Measurements from ENCODE around the gene MALRD1.

The MALRD1 gene

DNA sequence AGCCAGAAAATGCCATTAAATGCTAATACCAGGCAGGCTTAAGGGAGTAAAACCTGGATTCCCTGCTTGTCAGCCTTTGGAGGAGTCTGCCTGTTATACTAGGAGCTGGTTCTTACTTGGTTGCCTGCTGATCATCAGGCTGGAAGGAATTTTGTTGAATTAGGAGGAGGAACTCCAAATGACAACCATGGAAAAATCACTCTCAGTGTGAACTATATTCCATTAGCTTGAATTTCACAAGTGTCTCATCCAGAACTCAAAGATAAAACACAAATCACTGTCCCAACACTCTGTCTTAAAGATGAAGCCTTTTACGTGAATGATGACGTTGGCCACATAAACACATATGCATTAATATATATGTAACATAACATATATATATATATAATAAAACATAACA lies 528.8 kb downstream of the MALRD1 start:
- Histone ChIP-seq H3K36me3 (ENCODE audit: insufficient read depth, low read length) (no peaks in the 10 kb centered on the region), H3K4me1 (ENCODE audit: insufficient read depth, low read length) (no peaks in the 10 kb centered on the region; the same call in 1 of the 2 replicates), H3K9me3 (ENCODE audit: insufficient read depth, low read depth, low read length) (no peaks in the 10 kb centered on the region), H3K4me3 (ENCODE audit: low read length) (no peak overlapping the region), H3K27me3 (ENCODE audit: insufficient read depth, low read length) (no peaks in the 10 kb centered on the region), H3K27ac (ENCODE audit: low read depth, low read length) (no peak overlapping the region), H3K9ac (ENCODE audit: low read depth, low read length) (no peak overlapping the region)
- no CpG with 5 or more reads among the region's 2 CpGs for WGBS

DNA sequence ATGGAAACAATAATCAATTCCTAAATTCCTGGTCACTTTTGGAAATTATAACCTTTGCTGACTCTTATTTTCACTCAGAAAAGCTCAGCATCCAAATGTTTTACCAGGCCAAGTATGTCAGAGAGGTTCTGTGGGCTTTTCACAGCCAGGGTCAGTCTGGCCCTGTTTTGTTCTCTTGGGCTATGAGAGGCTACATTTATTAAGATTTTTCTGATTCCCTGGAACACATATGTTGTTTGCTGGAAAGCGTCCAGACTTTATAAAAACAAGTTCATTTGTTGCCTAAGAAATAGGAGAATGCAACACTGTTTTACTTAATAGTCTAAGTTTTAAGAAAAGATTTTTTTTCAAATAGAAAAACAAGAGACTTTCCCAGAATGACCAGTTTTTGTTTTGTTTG lies 529.2 kb downstream of the MALRD1 start:
- no peak overlapping the region for H3K4me3 ChIP-seq (ENCODE audit: low read length)

DNA sequence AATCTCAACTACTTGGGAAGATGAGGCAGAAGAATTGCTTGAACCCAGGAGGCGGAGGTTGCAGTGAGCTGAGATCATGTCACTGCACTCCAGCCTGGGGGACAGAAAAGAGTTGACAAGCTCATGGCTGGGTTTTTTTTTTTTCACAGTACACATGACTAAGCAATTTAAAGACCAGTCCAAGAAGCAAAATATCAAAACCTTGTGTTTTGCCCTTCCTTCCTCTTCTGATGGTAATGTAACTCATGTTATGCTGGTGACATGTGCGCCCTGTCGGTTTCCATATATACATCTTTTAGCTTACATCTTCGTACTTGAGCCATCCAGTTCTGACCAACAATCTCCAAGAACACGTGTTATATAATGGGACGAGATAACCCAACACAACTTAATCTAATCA lies 530.0 kb downstream of the MALRD1 start:
- 97% methylated on average over 6 of the region's 6 CpGs for WGBS

More for the DNA sequence above, 529.2 kb downstream of the MALRD1 start:
- Histone ChIP-seq H3K9me3 (ENCODE audit: insufficient read depth, low read depth, low read length) (no peaks in the 10 kb centered on the region), H3K9ac (ENCODE audit: low read depth, low read length) (no peak overlapping the region), H3K4me1 (ENCODE audit: insufficient read depth, low read length) (no peaks in the 10 kb centered on the region; the same call in 1 of the 2 replicates), H3K27ac (ENCODE audit: low read depth, low read length) (no peak overlapping the region), H3K27me3 (ENCODE audit: insufficient read depth, low read length) (no peaks in the 10 kb centered on the region), H3K36me3 (ENCODE audit: insufficient read depth, low read length) (no peaks in the 10 kb centered on the region)
- no CpG with 5 or more reads among the region's 1 CpG for WGBS

DNA sequence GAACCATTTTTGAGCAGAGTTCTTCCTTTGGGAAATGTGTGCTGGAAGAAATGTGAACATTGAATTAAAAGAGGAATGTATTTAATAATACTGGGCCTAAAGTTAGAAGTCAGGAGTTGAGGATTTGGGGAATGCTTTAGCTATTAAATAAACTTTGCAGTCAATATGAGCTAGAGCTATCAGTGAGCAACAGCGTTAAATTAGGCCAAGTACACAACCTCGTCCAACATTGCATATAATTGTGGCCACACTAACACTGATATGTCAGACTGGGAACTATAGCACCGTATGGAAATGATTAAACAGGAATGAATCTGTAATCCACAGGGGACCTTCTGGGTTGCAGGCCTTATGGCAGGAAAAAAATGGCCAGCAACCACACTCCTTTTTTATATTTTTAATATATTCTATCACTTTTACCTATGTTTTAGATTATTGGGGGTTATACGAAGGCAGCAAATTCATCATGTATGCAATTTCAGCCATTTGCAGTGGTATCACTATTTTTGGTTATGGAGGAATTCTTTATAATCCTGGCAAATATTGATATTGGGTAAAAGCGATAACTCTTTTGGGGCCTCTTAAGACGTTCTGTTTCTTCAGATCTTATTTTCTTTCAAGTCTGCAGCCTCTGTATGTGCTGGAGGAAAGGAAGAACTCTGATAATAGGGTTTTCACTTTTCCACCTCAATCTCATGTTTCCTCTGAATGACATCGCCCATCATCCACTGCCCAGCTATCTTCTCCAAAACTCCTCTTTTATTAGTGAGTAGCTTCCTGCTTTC lies 531.4 kb downstream of the MALRD1 start:
- H3K27ac ChIP-seq (ENCODE audit: low read depth, low read length) = no peak overlapping the region
- H3K4me1 ChIP-seq (ENCODE audit: insufficient read depth, low read length) = no peaks in the 10 kb centered on the region; the same call in 1 of the 2 replicates
- H3K9ac ChIP-seq (ENCODE audit: low read depth, low read length) = no peak overlapping the region
- no peak overlapping the region for H3K4me3 ChIP-seq (ENCODE audit: low read length)
- no peaks in the 10 kb centered on the region for H3K27me3 ChIP-seq (ENCODE audit: insufficient read depth, low read length)
- H3K9me3 ChIP-seq (ENCODE audit: insufficient read depth, low read depth, low read length) = no peaks in the 10 kb centered on the region
- H3K36me3 ChIP-seq (ENCODE audit: insufficient read depth, low read length) = no peaks in the 10 kb centered on the region
- WGBS = 89% methylated on average over 7 of the region's 7 CpGs

More for the DNA sequence above, 530.0 kb downstream of the MALRD1 start:
- Histone ChIP-seq H3K27me3 (ENCODE audit: insufficient read depth, low read length) (no peaks in the 10 kb centered on the region), H3K4me3 (ENCODE audit: low read length) (no peak overlapping the region), H3K4me1 (ENCODE audit: insufficient read depth, low read length) (no peaks in the 10 kb centered on the region; the same call in 1 of the 2 replicates), H3K9me3 (ENCODE audit: insufficient read depth, low read depth, low read length) (no peaks in the 10 kb centered on the region), H3K27ac (ENCODE audit: low read depth, low read length) (no peak overlapping the region), H3K9ac (ENCODE audit: low read depth, low read length) (no peak overlapping the region), H3K36me3 (ENCODE audit: insufficient read depth, low read length) (no peaks in the 10 kb centered on the region)

DNA sequence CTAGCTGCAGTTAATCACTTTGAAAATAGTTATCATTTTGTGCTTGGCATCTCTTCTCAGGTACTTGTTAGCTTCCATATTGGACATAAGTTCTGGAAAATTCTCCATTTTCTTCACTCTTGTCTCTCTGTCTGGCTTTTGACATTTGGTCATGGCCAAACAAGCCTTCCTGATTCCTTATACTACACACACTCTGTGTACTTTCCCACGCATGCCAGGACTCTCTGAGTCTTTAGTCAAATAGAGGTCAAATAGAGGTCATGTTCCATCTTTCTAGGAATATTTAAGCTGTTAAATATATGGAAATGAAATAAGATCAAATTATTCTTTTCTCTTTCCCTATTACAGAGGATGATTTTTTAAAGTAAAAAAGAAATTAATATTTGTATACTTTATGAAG lies 532.1 kb downstream of the MALRD1 start:
- Histone ChIP-seq H3K4me3 (ENCODE audit: low read length) (no peak overlapping the region), H3K4me1 (ENCODE audit: insufficient read depth, low read length) (no peaks in the 10 kb centered on the region; the same call in 1 of the 2 replicates), H3K9ac (ENCODE audit: low read depth, low read length) (no peak overlapping the region), H3K27ac (ENCODE audit: low read depth, low read length) (no peak overlapping the region), H3K27me3 (ENCODE audit: insufficient read depth, low read length) (no peaks in the 10 kb centered on the region), H3K36me3 (ENCODE audit: insufficient read depth, low read length) (no peaks in the 10 kb centered on the region), H3K9me3 (ENCODE audit: insufficient read depth, low read depth, low read length) (no peaks in the 10 kb centered on the region)
- 100% methylated on average over 1 of the region's 1 CpG for WGBS

DNA sequence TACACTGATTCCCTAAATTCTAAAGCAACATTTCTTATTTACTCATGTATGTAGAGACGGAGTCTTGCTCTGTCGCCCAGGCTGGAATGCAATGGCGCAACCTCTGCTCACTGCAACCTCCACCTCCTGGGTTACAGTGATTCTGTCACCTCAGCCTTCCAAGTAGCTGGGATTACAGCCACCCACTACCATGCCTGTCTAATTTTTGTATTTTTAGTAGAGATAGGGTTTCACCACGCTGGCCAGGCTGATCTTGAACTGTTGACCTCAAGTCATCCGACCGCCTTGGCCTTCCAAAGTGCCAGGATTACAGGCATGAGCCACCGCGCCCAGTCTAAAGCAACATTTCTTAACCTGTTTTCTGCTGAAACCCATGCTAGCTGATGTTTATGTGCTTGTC lies 540.0 kb downstream of the MALRD1 start:
- no peaks in the 10 kb centered on the region for H3K27me3 ChIP-seq (ENCODE audit: insufficient read depth, low read length)
- no peak overlapping the region for H3K9ac ChIP-seq (ENCODE audit: low read depth, low read length)
- H3K36me3 ChIP-seq (ENCODE audit: insufficient read depth, low read length) = no peaks in the 10 kb centered on the region
- 82% methylated on average over 8 of the region's 8 CpGs for WGBS
- no peak overlapping the region for H3K27ac ChIP-seq (ENCODE audit: low read depth, low read length)
- peaks cover 7% of the 10 kb centered on the region for H3K9me3 ChIP-seq (ENCODE audit: insufficient read depth, low read depth, low read length)
- H3K4me1 ChIP-seq (ENCODE audit: insufficient read depth, low read length) = no peaks in the 10 kb centered on the region
- no peak overlapping the region for H3K4me3 ChIP-seq (ENCODE audit: low read length)

DNA sequence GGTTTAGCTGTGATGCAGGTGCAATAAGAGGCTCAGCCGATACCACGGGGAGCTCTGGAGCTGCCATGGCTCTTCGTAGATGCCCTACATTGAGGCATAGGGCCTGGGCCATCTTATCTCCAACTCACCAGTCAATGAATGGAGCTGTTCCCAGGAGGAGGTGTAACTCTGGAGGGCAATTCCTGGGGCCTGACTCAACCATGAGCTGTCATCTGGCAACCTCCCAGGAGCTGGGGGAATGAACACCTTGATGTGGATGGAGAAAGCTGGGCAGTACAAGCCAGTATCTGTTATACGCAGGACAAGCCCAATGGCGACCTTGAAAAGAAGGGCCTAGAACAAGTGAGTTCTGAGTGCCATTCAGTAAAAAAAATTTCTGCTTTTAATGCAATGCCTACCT lies 543.7 kb downstream of the MALRD1 start:
- WGBS = 97% methylated on average over 5 of the region's 5 CpGs
- Histone ChIP-seq H3K9ac (ENCODE audit: low read depth, low read length) (no peak overlapping the region), H3K4me1 (ENCODE audit: insufficient read depth, low read length) (no peaks in the 10 kb centered on the region), H3K36me3 (ENCODE audit: insufficient read depth, low read length) (no peaks in the 10 kb centered on the region), H3K27ac (ENCODE audit: low read depth, low read length) (no peak overlapping the region), H3K27me3 (ENCODE audit: insufficient read depth, low read length) (no peaks in the 10 kb centered on the region), H3K9me3 (ENCODE audit: insufficient read depth, low read depth, low read length) (peaks cover 4% of the 10 kb centered on the region), H3K4me3 (ENCODE audit: low read length) (no peak overlapping the region)

DNA sequence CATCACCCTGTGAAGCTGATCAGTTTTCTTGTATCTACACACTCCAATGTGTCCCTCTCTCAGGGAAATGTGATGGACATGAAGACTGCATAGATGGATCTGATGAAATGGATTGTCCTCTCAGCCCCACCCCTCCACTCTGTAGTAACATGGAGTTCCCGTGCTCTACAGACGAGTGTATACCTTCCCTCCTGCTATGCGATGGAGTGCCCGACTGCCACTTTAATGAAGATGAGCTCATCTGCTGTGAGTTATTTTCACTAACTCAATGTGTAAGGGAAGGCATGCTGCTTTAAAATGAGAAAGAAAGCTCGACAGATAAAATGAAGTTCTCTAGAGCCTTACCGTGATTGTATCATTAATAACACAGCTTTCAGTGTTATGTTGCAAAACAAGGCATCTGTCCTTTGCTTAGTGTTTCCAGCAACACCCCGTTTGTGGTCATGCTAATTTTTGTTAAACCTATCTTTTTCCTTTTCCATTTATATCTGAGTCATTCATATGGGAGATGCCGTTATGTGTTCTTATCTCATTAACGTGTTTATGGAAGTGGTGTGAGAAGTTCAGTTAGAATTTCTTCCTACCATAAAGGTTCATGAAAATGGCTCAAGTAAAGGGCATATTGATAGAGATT lies 546.7 kb downstream of the MALRD1 start:
- Histone ChIP-seq H3K27ac (ENCODE audit: low read depth, low read length) (no peak overlapping the region), H3K27me3 (ENCODE audit: insufficient read depth, low read length) (no peaks in the 10 kb centered on the region), H3K36me3 (ENCODE audit: insufficient read depth, low read length) (no peaks in the 10 kb centered on the region), H3K9me3 (ENCODE audit: insufficient read depth, low read depth, low read length) (no peaks in the 10 kb centered on the region), H3K9ac (ENCODE audit: low read depth, low read length) (no peak overlapping the region), H3K4me1 (ENCODE audit: insufficient read depth, low read length) (no peaks in the 10 kb centered on the region), H3K4me3 (ENCODE audit: low read length) (no peak overlapping the region)
- WGBS = 93% methylated on average over 9 of the region's 9 CpGs

DNA sequence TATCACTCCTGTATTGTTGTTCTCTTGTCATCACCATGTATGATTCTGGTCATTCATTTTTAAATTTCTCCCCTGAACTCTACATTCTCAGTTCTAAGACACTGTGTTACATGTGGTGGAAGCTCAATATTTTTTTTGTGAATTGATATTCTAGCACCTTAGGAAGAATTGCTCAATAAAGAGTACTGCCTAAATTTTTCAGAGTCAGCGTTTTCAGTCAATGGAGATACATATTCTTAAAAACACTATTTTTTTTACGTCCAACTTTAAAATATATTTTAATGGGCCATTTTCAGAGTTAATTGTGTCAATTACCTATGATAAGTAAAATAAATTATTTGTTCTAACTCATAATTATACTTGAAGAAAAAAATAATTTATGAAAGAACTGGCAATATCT lies 557.2 kb downstream of the MALRD1 start:
- Histone ChIP-seq H3K27me3 (ENCODE audit: insufficient read depth, low read length) (no peaks in the 10 kb centered on the region), H3K4me1 (ENCODE audit: insufficient read depth, low read length) (no peaks in the 10 kb centered on the region), H3K9me3 (ENCODE audit: insufficient read depth, low read depth, low read length) (no peaks in the 10 kb centered on the region), H3K27ac (ENCODE audit: low read depth, low read length) (no peak overlapping the region), H3K9ac (ENCODE audit: low read depth, low read length) (no peak overlapping the region), H3K4me3 (ENCODE audit: low read length) (no peak overlapping the region), H3K36me3 (ENCODE audit: insufficient read depth, low read length) (no peaks in the 10 kb centered on the region)
- WGBS = 100% methylated on average over 1 of the region's 2 CpGs

DNA sequence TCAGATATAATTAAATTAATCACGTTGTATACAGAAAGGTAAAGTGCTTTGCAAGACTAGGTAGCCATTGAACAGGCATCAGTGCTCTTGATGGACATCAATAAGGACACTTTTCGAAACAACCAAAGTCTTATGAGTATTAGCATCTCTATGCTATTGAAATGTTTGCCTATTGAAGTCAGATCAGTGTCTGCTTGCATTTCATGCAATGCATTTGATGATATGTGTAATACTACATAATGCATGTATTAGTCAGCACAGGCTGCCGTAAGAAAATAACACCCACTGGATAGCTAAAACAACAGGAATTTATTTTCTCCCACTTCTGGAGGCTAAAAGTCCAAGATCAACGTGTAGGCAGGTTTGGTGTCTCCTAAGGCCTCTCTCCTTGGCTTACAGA lies 558.4 kb downstream of the MALRD1 start:
- Histone ChIP-seq H3K4me3 (ENCODE audit: low read length) (no peak overlapping the region), H3K27ac (ENCODE audit: low read depth, low read length) (no peak overlapping the region), H3K36me3 (ENCODE audit: insufficient read depth, low read length) (no peaks in the 10 kb centered on the region), H3K9ac (ENCODE audit: low read depth, low read length) (no peak overlapping the region), H3K27me3 (ENCODE audit: insufficient read depth, low read length) (no peaks in the 10 kb centered on the region), H3K4me1 (ENCODE audit: insufficient read depth, low read length) (no peaks in the 10 kb centered on the region), H3K9me3 (ENCODE audit: insufficient read depth, low read depth, low read length) (no peaks in the 10 kb centered on the region)
- WGBS = 97% methylated on average over 4 of the region's 4 CpGs

DNA sequence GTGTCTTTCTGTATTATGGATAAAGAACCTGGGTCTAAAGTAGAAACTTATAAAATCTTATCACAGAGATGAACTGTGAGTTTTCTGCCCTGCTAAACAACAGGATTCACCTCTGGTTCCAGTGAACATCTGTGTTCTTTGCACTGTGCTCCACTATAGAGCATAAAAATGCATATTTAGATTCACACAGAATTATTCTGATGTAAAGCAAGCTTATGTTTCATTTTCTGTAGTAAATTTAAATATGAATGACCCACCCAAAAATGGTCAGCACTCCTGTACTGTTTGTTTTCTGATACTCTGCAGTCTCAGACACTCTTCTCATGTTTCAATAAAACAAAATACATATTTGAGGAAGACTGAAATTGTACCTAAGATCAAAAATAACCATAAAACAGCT lies 563.2 kb downstream of the MALRD1 start:
- no peaks in the 10 kb centered on the region for H3K9me3 ChIP-seq (ENCODE audit: insufficient read depth, low read depth, low read length)
- H3K4me1 ChIP-seq (ENCODE audit: insufficient read depth, low read length) = no peaks in the 10 kb centered on the region
- H3K9ac ChIP-seq (ENCODE audit: low read depth, low read length) = no peak overlapping the region
- H3K27me3 ChIP-seq (ENCODE audit: insufficient read depth, low read length) = no peaks in the 10 kb centered on the region
- H3K27ac ChIP-seq (ENCODE audit: low read depth, low read length) = no peak overlapping the region
- no peak overlapping the region for H3K4me3 ChIP-seq (ENCODE audit: low read length)
- H3K36me3 ChIP-seq (ENCODE audit: insufficient read depth, low read length) = no peaks in the 10 kb centered on the region
